Body of pancreas (tissue), 4 donors: ENCODE results near the gene LIN37. TPM values are rescaled to one million over a fixed set of nuclear protein-coding genes. Genes with fewer than 3 reads are reported as not detected.
A peak's percentile ranks its signal among the peaks of the same experiment; 100 is the strongest.

Experiments
- ATAC-seq: fragments of 150-250 bp; one replicate; pipeline ENCODE4 v1.9.1; 2016
- DNase-seq, 4 donors: peaks; one replicate each; pipeline ENCODE4 v3.0.0-alpha.2; 2019
- H3K27ac ChIP-seq, 4 donors: fragments of 200-600 bp; sonication (generic); 1 replicate in 3 of 4; 2 replicates in 1 of 4; pipeline versions ENCODE4 v1.5.1 to v1.6.1; 2016 to 2019; ENCODE audit warnings: mild to moderate bottlenecking in 1 of 4, mixed read lengths in 1 of 4, moderate library complexity in 1 of 4
- H3K27me3 ChIP-seq, 2 donors: fragments of 200-600 bp; sonication (generic); one replicate each; pipeline ENCODE4 v1.6.0; 2016; ENCODE audit warnings: mild to moderate bottlenecking in 1 of 2
- H3K36me3 ChIP-seq, 2 donors: fragments of 200-600 bp; sonication (generic); replicated peaks in 1 of 2; 2 replicates each; pipeline ENCODE4 v1.5.1; 2016; ENCODE audit warnings: low read depth in 2 of 2; ENCODE audit not compliant: insufficient read depth in 1 of 2
- H3K4me1 ChIP-seq: fragments of 200-600 bp; sonication (generic); one replicate; pipeline ENCODE4 v1.6.0; 2016
- H3K4me3 ChIP-seq, 2 donors: fragments of 200-600 bp; sonication (generic); 1 replicate in 1 of 2; 2 replicates in 1 of 2; pipeline ENCODE4 v1.5.1; 2016 to 2019
- H3K9me3 ChIP-seq, 3 donors: fragments of 200-600 bp; sonication (generic); 1 replicate in 2 of 3; 2 replicates in 1 of 3; pipeline ENCODE4 v1.5.1; 2016
- CTCF ChIP-seq, 7 experiments: fragments of 450-650 bp in 4 of 7; fragments of 200-600 bp in 3 of 7; sonication (generic) in 3 of 7; IDR thresholded peaks; one replicate each; pipeline ENCODE4 v1.5.1; 2016 to 2019; ENCODE audit warnings: antibody characterized with exemption in 7 of 7
- POLR2A ChIP-seq, 3 donors: fragments of 450-650 bp; IDR thresholded peaks; one replicate each; pipeline ENCODE4 v1.6.1; 2016; ENCODE audit warnings: antibody characterized with exemption in 3 of 3, mild to moderate bottlenecking in 2 of 3
- WGBS, 2 donors: methylation state at CpG; one replicate each; pipeline ENCODE4 v1.1.5; 2017; 5-methylcytosine and 5-hydroxymethylcytosine counted together
- intact Hi-C: fragments of 100-400 bp; cut with DNase I; formaldehyde crosslinking; loops from one replicate; pipeline ENCODE4 v1.15.1; 2023
- total RNA-seq, 2 donors: library from RNA; depleted of rRNA; stranded (reverse); fragments of >200 nt; gene quantifications; one replicate each; pipeline ENCODE4 v1.1.0, GENCODE V29; 2016

LIN37 gene
- total RNA-seq, 2 donors from 2014 or later, result 6.7 to 7.6 TPM

GRCh38 chr19:35775298-35776101, 27.1 kb downstream of the LIN37 start, which contains the start of gene ARHGAP33:
TSS of gene ARHGAP33 (plus strand) at chr19:35775564. CDS start at chr19:35775659, 95 bp downstream.
- H3K4me3 ChIP-seq, result peak within 1 kb of the TSS; percentile 59 to 67
- DNase-seq (peak; percentile 99 to 100 (median 100)), ATAC-seq (peak; percentile 98)
- peak within 1 kb of the TSS in 1 of 4 donors; percentile 26 for H3K27ac ChIP-seq
- no peaks in the 10 kb centered on the region for H3K36me3 ChIP-seq
- H3K4me1 ChIP-seq, result peaks cover 14% of the 10 kb centered on the region
- no peak for TF ChIP-seq POLR2A (IDR thresholded peaks at IDR 0.05)
- TF ChIP-seq CTCF (IDR thresholded peaks at IDR 0.05), result peak in 1 of 7 experiments; percentile 0
- WGBS, 2 donors, result 0 to 5% methylated on average over 14 to 58 of the region's 82 CpGs
- H3K9me3 ChIP-seq, result no peaks in the 10 kb centered on the region
- no peaks in the 10 kb centered on the region for H3K27me3 ChIP-seq
- intact Hi-C loops, result no loop called here

GRCh38 chr19:35776102-35776788, 27.9 kb downstream of the LIN37 start:
- WGBS, 2 donors, result 72 to 78% methylated on average over 12 to 13 of the region's 13 CpGs
- Histone ChIP-seq H3K4me1 (peaks cover 14% of the 10 kb centered on the region), H3K27me3 (no peaks in the 10 kb centered on the region), H3K4me3 (no peak overlapping the region), H3K9me3 (no peaks in the 10 kb centered on the region), H3K27ac (no peak overlapping the region), H3K36me3 (no peaks in the 10 kb centered on the region)
- intact Hi-C loops, result no loop called here
- no peak for ATAC-seq
- TF ChIP-seq POLR2A (IDR thresholded peaks at IDR 0.05), result no peak
- no peak for TF ChIP-seq CTCF (IDR thresholded peaks at IDR 0.05)
- no peak for DNase-seq

GRCh38 chr19:35777086-35777841, 28.9 kb downstream of the LIN37 start:
- H3K9me3 ChIP-seq, result no peaks in the 10 kb centered on the region
- H3K36me3 ChIP-seq, result no peaks in the 10 kb centered on the region
- H3K27me3 ChIP-seq, result no peaks in the 10 kb centered on the region
- TF ChIP-seq POLR2A (IDR thresholded peaks at IDR 0.05) (no peak), CTCF (IDR thresholded peaks at IDR 0.05) (no peak)
- no peak for ATAC-seq
- no peak for DNase-seq
- H3K4me1 ChIP-seq, result peaks cover 14% of the 10 kb centered on the region
- H3K27ac ChIP-seq, result no peak overlapping the region
- 77 to 80% methylated on average over 17 to 19 of the region's 19 CpGs for WGBS, 2 donors
- intact Hi-C loops, result no loop called here
- no peak overlapping the region for H3K4me3 ChIP-seq

- intact Hi-C loops, result no loop called here
- WGBS, 2 donors, result 68 to 89% methylated on average over 5 of the region's 7 CpGs
- DNase-seq, result no peak
- peaks cover 14% of the 10 kb centered on the region for H3K4me1 ChIP-seq
- H3K9me3 ChIP-seq, result no peaks in the 10 kb centered on the region
- H3K36me3 ChIP-seq, result no peaks in the 10 kb centered on the region
- TF ChIP-seq CTCF (IDR thresholded peaks at IDR 0.05), result no peak
- TF ChIP-seq POLR2A (IDR thresholded peaks at IDR 0.05), result no peak
- ATAC-seq, result no peak
- H3K27me3 ChIP-seq, result no peaks in the 10 kb centered on the region
- no peak overlapping the region for H3K4me3 ChIP-seq
- no peak overlapping the region for H3K27ac ChIP-seq
Measured at GRCh38 chr19:35777961-35778360, 29.6 kb downstream of the LIN37 start.
